ENCODE measurements around the gene HORMAD2.

HORMAD2 gene

DNA sequence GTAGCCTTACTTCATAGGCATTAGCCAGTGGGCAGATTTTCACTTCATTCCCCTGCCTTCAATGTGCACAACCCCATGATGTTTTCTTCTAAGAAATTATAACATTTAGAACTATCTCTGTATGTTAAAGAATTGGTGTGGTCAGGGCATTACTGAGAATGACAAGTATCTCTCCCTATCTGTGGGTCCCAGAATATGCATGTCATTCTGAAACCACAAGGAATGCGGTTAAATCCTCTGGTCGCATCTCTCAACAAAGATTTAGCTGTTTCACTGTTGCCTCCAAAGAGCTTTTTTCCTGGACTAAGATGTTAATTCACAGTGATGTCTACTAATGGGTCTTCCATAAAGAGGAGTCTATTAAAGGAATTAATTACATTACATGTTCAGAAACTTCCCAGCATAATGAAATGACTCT is 103.6 kb downstream of the HORMAD2 start (continued):
- TF ChIP-seq, protein P1, sequence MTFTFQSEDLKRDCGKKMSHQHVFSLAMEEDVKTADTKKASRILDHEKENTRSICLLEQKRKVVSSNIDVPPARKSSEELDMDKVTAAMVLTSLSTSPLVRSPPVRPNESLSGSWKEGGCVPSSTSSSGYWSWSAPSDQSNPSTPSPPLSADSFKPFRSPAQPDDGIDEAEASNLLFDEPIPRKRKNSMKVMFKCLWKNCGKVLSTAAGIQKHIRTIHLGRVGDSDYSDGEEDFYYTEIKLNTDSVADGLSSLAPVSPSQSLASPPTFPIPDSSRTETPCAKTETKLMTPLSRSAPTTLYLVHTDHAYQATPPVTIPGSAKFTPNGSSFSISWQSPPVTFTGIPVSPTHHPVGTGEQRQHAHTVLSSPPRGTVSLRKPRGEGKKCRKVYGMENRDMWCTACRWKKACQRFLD (tag by site-specific recombination; IDR thresholded peaks at IDR 0.05): no peak

DNA sequence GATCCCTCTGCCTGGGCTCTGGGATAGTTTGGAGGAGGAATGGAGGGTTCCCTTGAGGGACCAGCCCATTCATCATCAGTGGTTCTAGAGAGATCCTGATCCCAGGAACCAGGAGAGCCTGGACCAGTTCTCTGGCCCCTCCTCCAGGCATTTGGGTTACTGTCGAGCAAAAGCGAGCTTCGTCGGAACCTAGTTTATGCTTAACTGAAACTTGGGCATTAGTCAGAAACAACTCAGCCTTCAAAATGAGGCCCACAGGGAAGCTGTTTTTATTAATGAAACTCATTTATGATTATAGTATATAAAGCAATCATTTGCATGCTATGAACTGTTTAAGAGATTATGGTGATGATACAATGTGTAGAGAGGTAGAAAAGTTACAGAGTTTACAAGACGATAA is 104.9 kb downstream of the HORMAD2 start:
- CTCF ChIA-PET: interaction anchor here (0.6 kb wide), 1 partner anchor 54 kb away, joined by 3 read pairs; no protein-coding TSS in a partner anchor
- Histone ChIP-seq H3K4me3 (ENCODE audit: low read depth, low read length) (no peak overlapping the region), H3K27ac (ENCODE audit: extremely low read depth, low read depth, low read length) (no peak overlapping the region), H3K4me1 (ENCODE audit: control insufficient read depth, insufficient read depth, low read length) (peaks cover 4% of the 10 kb centered on the region), H3K36me3 (ENCODE audit: control insufficient read depth in 2 of 2, insufficient read depth in 1 of 2, low read length in 2 of 2) (no peaks in the 10 kb centered on the region), H3K9me3 (ENCODE audit: control insufficient read depth, insufficient read depth, low read depth, low read length) (no peaks in the 10 kb centered on the region)
- TF ChIP-seq ZNF473 (tag by site-specific recombination; IDR thresholded peaks at IDR 0.05) (no peak), KLF9 (tag by site-specific recombination; IDR thresholded peaks at IDR 0.05; ENCODE audit: low read depth) (no peak), IKZF3 (tag by site-specific recombination; IDR thresholded peaks at IDR 0.05) (no peak), ZBTB17 (tag by site-specific recombination; IDR thresholded peaks at IDR 0.05) (no peak), ZNF501 (tag by site-specific recombination; IDR thresholded peaks at IDR 0.05) (no peak), ZNF133 (tag by site-specific recombination; IDR thresholded peaks at IDR 0.05) (no peak), ZBTB8A (tag by site-specific recombination; IDR thresholded peaks at IDR 0.05) (no peak), ZNF560 (tag by site-specific recombination; IDR thresholded peaks at IDR 0.05; ENCODE audit: borderline replicate concordance) (no peak), SCRT1 (tag by site-specific recombination; IDR thresholded peaks at IDR 0.05; ENCODE audit: borderline replicate concordance) (no peak), ZNF37A (tag by site-specific recombination; IDR thresholded peaks at IDR 0.05) (no peak)
- TF ChIP-seq, protein P2, sequence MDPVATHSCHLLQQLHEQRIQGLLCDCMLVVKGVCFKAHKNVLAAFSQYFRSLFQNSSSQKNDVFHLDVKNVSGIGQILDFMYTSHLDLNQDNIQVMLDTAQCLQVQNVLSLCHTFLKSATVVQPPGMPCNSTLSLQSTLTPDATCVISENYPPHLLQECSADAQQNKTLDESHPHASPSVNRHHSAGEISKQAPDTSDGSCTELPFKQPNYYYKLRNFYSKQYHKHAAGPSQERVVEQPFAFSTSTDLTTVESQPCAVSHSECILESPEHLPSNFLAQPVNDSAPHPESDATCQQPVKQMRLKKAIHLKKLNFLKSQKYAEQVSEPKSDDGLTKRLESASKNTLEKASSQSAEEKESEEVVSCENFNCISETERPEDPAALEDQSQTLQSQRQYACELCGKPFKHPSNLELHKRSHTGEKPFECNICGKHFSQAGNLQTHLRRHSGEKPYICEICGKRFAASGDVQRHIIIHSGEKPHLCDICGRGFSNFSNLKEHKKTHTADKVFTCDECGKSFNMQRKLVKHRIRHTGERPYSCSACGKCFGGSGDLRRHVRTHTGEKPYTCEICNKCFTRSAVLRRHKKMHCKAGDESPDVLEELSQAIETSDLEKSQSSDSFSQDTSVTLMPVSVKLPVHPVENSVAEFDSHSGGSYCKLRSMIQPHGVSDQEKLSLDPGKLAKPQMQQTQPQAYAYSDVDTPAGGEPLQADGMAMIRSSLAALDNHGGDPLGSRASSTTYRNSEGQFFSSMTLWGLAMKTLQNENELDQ (tag by site-specific recombination; IDR thresholded peaks at IDR 0.05; ENCODE audit: low read depth): no peak
- TF ChIP-seq, protein P3, sequence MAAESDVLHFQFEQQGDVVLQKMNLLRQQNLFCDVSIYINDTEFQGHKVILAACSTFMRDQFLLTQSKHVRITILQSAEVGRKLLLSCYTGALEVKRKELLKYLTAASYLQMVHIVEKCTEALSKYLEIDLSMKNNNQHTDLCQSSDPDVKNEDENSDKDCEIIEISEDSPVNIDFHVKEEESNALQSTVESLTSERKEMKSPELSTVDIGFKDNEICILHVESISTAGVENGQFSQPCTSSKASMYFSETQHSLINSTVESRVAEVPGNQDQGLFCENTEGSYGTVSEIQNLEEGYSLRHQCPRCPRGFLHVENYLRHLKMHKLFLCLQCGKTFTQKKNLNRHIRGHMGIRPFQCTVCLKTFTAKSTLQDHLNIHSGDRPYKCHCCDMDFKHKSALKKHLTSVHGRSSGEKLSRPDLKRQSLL (tag by site-specific recombination; IDR thresholded peaks at IDR 0.05): no peak
- POLR2A ChIA-PET: interaction anchor here (1.2 kb wide), 1 partner anchor 11 kb away, joined by 3 read pairs; no protein-coding TSS in a partner anchor

DNA sequence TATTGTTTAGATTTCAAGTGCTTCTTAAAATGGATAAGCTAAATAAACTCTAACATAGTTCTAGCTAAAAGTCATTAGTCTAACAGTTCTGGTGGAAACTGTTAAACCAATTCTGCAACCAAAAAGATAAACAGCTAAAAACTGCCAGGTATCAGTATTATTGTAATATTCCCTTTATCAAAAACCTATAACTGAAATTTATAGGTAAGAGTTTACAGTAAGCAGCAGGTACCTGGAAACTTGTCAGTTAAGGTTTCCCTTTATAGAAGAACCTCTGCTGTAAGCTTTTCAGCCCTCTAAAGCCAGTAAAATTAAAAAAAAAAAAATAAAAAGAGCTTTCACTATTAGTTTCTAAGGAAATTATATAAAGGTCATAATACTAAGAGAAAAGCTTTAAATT is 105.3 kb downstream of the HORMAD2 start:
- no peaks in the 10 kb centered on the region for H3K36me3 ChIP-seq (ENCODE audit: control insufficient read depth in 2 of 2, insufficient read depth in 1 of 2, low read length in 2 of 2)
- H3K27ac ChIP-seq (ENCODE audit: extremely low read depth, low read depth, low read length): no peak overlapping the region
- peaks cover 4% of the 10 kb centered on the region for H3K4me1 ChIP-seq (ENCODE audit: control insufficient read depth, insufficient read depth, low read length)
- ChIA-PET POLR2A (interaction anchor here (1.2 kb wide), 1 partner anchor 11 kb away, joined by 3 read pairs; no protein-coding TSS in a partner anchor), CTCF (no interaction called here)
- H3K4me3 ChIP-seq (ENCODE audit: low read depth, low read length): no peak overlapping the region
- no peaks in the 10 kb centered on the region for H3K9me3 ChIP-seq (ENCODE audit: control insufficient read depth, insufficient read depth, low read depth, low read length)
- no peak for TF ChIP-seq ZFP69B (tag by site-specific recombination; IDR thresholded peaks at IDR 0.05)
- TF ChIP-seq ZXDB (tag by site-specific recombination; IDR thresholded peaks at IDR 0.05): no peak
- no peak for TF ChIP-seq ZNF114 (tag by site-specific recombination; IDR thresholded peaks at IDR 0.05)
- TF ChIP-seq SALL2 (tag by site-specific recombination; IDR thresholded peaks at IDR 0.05; ENCODE audit: borderline replicate concordance): no peak
- TF ChIP-seq ZNF221 (tag by site-specific recombination; IDR thresholded peaks at IDR 0.05; ENCODE audit: borderline replicate concordance): no peak
- TF ChIP-seq, protein P4, sequence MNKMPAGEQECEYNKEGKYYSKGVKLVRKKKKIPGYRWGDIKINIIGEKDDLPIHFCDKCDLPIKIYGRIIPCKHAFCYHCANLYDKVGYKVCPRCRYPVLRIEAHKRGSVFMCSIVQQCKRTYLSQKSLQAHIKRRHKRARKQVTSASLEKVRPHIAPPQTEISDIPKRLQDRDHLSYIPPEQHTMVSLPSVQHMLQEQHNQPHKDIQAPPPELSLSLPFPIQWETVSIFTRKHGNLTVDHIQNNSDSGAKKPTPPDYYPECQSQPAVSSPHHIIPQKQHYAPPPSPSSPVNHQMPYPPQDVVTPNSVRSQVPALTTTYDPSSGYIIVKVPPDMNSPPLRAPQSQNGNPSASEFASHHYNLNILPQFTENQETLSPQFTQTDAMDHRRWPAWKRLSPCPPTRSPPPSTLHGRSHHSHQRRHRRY (tag by site-specific recombination; IDR thresholded peaks at IDR 0.05): no peak
- TF ChIP-seq ZNF548 (tag by site-specific recombination; IDR thresholded peaks at IDR 0.05): no peak
- no peak for TF ChIP-seq ZBTB17 (tag by site-specific recombination; IDR thresholded peaks at IDR 0.05)
- TF ChIP-seq, protein P5, sequence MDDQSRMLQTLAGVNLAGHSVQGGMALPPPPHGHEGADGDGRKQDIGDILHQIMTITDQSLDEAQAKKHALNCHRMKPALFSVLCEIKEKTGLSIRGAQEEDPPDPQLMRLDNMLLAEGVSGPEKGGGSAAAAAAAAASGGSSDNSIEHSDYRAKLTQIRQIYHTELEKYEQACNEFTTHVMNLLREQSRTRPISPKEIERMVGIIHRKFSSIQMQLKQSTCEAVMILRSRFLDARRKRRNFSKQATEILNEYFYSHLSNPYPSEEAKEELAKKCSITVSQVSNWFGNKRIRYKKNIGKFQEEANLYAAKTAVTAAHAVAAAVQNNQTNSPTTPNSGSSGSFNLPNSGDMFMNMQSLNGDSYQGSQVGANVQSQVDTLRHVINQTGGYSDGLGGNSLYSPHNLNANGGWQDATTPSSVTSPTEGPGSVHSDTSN (CRISPR knock-in tag; IDR thresholded peaks at IDR 0.05): no peak
- TF ChIP-seq ZNF248 (tag by site-specific recombination; IDR thresholded peaks at IDR 0.05): no peak
- TF ChIP-seq, protein P6, sequence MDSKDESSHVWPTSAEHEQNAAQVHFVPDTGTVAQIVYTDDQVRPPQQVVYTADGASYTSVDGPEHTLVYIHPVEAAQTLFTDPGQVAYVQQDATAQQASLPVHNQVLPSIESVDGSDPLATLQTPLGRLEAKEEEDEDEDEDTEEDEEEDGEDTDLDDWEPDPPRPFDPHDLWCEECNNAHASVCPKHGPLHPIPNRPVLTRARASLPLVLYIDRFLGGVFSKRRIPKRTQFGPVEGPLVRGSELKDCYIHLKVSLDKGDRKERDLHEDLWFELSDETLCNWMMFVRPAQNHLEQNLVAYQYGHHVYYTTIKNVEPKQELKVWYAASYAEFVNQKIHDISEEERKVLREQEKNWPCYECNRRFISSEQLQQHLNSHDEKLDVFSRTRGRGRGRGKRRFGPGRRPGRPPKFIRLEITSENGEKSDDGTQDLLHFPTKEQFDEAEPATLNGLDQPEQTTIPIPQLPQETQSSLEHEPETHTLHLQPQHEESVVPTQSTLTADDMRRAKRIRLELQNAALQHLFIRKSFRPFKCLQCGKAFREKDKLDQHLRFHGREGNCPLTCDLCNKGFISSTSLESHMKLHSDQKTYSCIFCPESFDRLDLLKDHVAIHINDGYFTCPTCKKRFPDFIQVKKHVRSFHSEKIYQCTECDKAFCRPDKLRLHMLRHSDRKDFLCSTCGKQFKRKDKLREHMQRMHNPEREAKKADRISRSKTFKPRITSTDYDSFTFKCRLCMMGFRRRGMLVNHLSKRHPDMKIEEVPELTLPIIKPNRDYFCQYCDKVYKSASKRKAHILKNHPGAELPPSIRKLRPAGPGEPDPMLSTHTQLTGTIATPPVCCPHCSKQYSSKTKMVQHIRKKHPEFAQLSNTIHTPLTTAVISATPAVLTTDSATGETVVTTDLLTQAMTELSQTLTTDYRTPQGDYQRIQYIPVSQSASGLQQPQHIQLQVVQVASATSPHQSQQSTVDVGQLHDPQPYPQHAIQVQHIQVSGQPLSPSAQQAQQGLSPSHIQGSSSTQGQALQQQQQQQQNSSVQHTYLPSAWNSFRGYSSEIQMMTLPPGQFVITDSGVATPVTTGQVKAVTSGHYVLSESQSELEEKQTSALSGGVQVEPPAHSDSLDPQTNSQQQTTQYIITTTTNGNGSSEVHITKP (tag by site-specific recombination; IDR thresholded peaks at IDR 0.05): no peak
- no peak for TF ChIP-seq ZFHX2 (tag by site-specific recombination; conservative IDR thresholded peaks at IDR 0.05)
